ENCODE measurements around the gene SLC30A2. TPM values are rescaled to one million over a fixed set of nuclear protein-coding genes. Genes with fewer than 3 reads are reported as not detected.

SLC30A2 gene
- total RNA-seq, 1 donor from 2014 or later = not detected

DNA sequence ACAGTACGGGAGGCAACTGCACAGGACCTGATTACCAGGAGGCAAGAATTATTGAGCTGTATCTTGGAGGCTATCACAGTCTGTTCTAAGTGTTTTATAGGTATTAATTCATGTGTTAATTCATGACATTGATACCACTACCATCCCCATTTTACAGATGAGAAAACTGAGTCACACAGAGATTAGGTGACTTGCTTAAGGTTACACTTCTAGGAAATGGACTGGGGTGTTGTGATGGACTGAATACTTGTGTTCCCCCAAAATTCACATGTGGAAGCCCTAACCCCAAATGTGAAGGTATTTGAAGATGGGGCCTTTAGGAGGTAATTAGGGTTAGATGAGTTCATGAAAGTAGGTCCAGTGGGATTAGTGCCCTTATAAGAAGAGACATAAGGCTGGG is 31.6 kb upstream of the SLC30A2 start:
- H3K4me3 ChIP-seq (ENCODE audit: insufficient read depth, low read depth, low read length) = no peak overlapping the region
- no peaks in the 10 kb centered on the region for H3K79me2 ChIP-seq (ENCODE audit: insufficient read depth, low read length)
- H3K9ac ChIP-seq (ENCODE audit: low read length) = no peak overlapping the region
- no peak overlapping the region for H3K27ac ChIP-seq (ENCODE audit: low read depth, low read length)
- no peak overlapping the region for H3K4me3 Mint-ChIP-seq (ENCODE audit: unreplicated experiment)
- peaks cover 33% of the 10 kb centered on the region for H3K27me3 Mint-ChIP-seq (ENCODE audit: low read depth, unreplicated experiment)
- peaks cover 15% of the 10 kb centered on the region for H3K27me3 ChIP-seq (ENCODE audit: insufficient read depth, low read length)
- no peaks in the 10 kb centered on the region for H3K36me3 ChIP-seq (ENCODE audit: insufficient read depth, low read length)
- TF ChIP-seq EZH2 (IDR thresholded peaks at IDR 0.05; ENCODE audit: insufficient read depth, low read length) (no peak), CTCF (IDR thresholded peaks at IDR 0.05; ENCODE audit: insufficient read depth, low read depth, low read length) (no peak)
- DNase-seq (ENCODE audit: low read depth) = no peak
- no peaks in the 10 kb centered on the region for H3K4me1 ChIP-seq (ENCODE audit: insufficient read depth, low read length)
- no peak for FAIRE-seq
- no peak overlapping the region for H2AFZ ChIP-seq (ENCODE audit: low read depth, low read length)
- H3K9me3 Mint-ChIP-seq (ENCODE audit: unreplicated experiment) = no peaks in the 10 kb centered on the region
- H3K36me3 Mint-ChIP-seq (ENCODE audit: low read depth, unreplicated experiment) = no peaks in the 10 kb centered on the region
- no peaks in the 10 kb centered on the region for H3K9me3 ChIP-seq (ENCODE audit: insufficient read depth, low read depth, low read length)
- H3K27ac Mint-ChIP-seq (ENCODE audit: unreplicated experiment) = no peak overlapping the region
- H4K20me1 ChIP-seq (ENCODE audit: insufficient read depth, low read length) = no peaks in the 10 kb centered on the region
- no peak overlapping the region for H3K4me2 ChIP-seq (ENCODE audit: low read length)
- H3K4me1 Mint-ChIP-seq (ENCODE audit: low read depth, unreplicated experiment) = no peaks in the 10 kb centered on the region

DNA sequence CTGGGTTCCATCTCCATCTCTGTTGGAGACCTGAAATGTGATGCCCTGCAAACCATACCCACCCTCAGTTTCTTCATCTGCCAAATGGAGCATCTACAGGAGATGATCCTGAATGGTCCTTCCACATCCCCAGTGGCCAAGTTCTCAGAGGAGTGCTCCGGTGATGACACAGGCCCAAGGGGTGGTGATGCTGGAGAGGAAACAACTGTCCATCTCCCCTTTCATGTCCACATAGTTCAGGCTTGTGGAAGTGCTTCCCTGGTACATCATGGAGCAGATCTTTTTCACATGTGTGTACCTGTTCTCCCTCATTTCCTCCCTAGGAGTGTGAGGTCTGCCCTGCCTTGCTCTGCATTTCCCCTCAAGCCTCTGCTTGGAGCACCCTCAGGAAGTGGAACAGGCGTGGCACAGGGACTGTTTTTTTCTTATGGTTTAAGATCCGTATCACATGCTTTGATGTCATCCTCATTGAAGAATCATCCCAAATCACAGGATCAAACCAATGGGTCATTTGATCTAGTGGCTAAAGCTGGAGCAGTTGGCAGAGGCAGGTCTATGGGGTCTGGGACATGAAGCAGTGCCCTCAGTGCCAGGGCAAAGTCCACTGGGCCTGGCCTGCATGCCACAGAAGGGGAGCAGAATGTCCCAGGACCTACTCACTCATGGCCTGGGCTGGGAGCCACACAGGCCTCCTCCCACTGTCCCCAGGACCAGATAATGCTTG is 29.7 kb upstream of the SLC30A2 start:
- Mint-ChIP-seq H3K4me1 (ENCODE audit: low read depth, unreplicated experiment) (no peaks in the 10 kb centered on the region), H3K27me3 (ENCODE audit: low read depth, unreplicated experiment) (peaks cover 38% of the 10 kb centered on the region), H3K4me3 (ENCODE audit: unreplicated experiment) (no peak overlapping the region), H3K36me3 (ENCODE audit: low read depth, unreplicated experiment) (no peaks in the 10 kb centered on the region), H3K9me3 (ENCODE audit: unreplicated experiment) (peaks cover 3% of the 10 kb centered on the region), H3K27ac (ENCODE audit: unreplicated experiment) (no peak overlapping the region)
- H3K9me3 ChIP-seq (ENCODE audit: insufficient read depth, low read depth, low read length) = no peaks in the 10 kb centered on the region
- no peaks in the 10 kb centered on the region for H3K4me1 ChIP-seq (ENCODE audit: insufficient read depth, low read length)
- no peaks in the 10 kb centered on the region for H3K79me2 ChIP-seq (ENCODE audit: insufficient read depth, low read length)
- H4K20me1 ChIP-seq (ENCODE audit: insufficient read depth, low read length) = no peaks in the 10 kb centered on the region
- FAIRE-seq (no peak), DNase-seq (ENCODE audit: low read depth) (no peak)
- no peak overlapping the region for H3K4me3 ChIP-seq (ENCODE audit: insufficient read depth, low read depth, low read length)
- peaks cover 20% of the 10 kb centered on the region for H3K27me3 ChIP-seq (ENCODE audit: insufficient read depth, low read length)
- TF ChIP-seq EZH2 (IDR thresholded peaks at IDR 0.05; ENCODE audit: insufficient read depth, low read length) = no peak
- TF ChIP-seq CTCF (IDR thresholded peaks at IDR 0.05; ENCODE audit: insufficient read depth, low read depth, low read length) = no peak
- no peak overlapping the region for H2AFZ ChIP-seq (ENCODE audit: low read depth, low read length)
- H3K27ac ChIP-seq (ENCODE audit: low read depth, low read length) = no peak overlapping the region
- H3K9ac ChIP-seq (ENCODE audit: low read length) = no peak overlapping the region
- no peak overlapping the region for H3K4me2 ChIP-seq (ENCODE audit: low read length)
- H3K36me3 ChIP-seq (ENCODE audit: insufficient read depth, low read length) = no peaks in the 10 kb centered on the region

DNA sequence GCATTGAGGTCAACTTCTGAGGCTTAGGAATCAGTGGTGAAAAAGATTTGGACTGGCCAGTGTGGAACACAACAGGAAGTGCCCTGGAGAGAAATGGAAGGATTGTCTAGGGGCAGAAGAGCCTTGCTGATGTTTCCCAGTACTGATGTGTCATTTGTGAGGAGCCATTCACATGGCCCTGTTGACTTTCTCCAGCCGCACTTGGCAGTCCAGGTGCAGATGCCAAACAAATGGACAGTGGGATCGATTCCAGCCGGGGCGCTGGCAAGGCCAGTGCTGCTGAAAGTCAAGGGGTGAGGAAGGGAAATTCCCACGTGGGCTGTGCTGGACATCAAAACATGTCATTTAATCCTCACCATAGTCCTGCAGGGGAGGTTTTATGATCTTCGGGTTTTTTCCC is 26.4 kb upstream of the SLC30A2 start:
- no peak for DNase-seq (ENCODE audit: low read depth)
- Histone ChIP-seq H3K4me3 (ENCODE audit: insufficient read depth, low read depth, low read length) (no peak overlapping the region), H3K27me3 (ENCODE audit: insufficient read depth, low read length) (peaks cover 28% of the 10 kb centered on the region), H3K36me3 (ENCODE audit: insufficient read depth, low read length) (no peaks in the 10 kb centered on the region), H4K20me1 (ENCODE audit: insufficient read depth, low read length) (no peaks in the 10 kb centered on the region), H3K27ac (ENCODE audit: low read depth, low read length) (no peak overlapping the region), H2AFZ (ENCODE audit: low read depth, low read length) (no peak overlapping the region), H3K9me3 (ENCODE audit: insufficient read depth, low read depth, low read length) (no peaks in the 10 kb centered on the region), H3K9ac (ENCODE audit: low read length) (no peak overlapping the region), H3K4me2 (ENCODE audit: low read length) (no peak overlapping the region), H3K4me1 (ENCODE audit: insufficient read depth, low read length) (no peaks in the 10 kb centered on the region), H3K79me2 (ENCODE audit: insufficient read depth, low read length) (no peaks in the 10 kb centered on the region)
- no peak overlapping the region for H3K27ac Mint-ChIP-seq (ENCODE audit: unreplicated experiment)
- no peak for FAIRE-seq
- H3K36me3 Mint-ChIP-seq (ENCODE audit: low read depth, unreplicated experiment) = no peaks in the 10 kb centered on the region
- TF ChIP-seq CTCF (IDR thresholded peaks at IDR 0.05; ENCODE audit: insufficient read depth, low read depth, low read length) = no peak
- TF ChIP-seq EZH2 (IDR thresholded peaks at IDR 0.05; ENCODE audit: insufficient read depth, low read length) = no peak
- H3K4me1 Mint-ChIP-seq (ENCODE audit: low read depth, unreplicated experiment) = no peaks in the 10 kb centered on the region
- H3K4me3 Mint-ChIP-seq (ENCODE audit: unreplicated experiment) = no peak overlapping the region
- peaks cover 3% of the 10 kb centered on the region for H3K9me3 Mint-ChIP-seq (ENCODE audit: unreplicated experiment)
- H3K27me3 Mint-ChIP-seq (ENCODE audit: low read depth, unreplicated experiment) = peaks cover 42% of the 10 kb centered on the region

Data from astrocyte (in vitro differentiated cells and primary cell).